GM21576 (cell line): ENCODE results near the gene PDILT.
"Not testable (repeated sequence)": the region's sequence is repeated elsewhere in the genome, so short reads cannot be mapped to it uniquely, and the experiment has no call there.

ENCODE experiments used
- ATAC-seq: cut with Tn5 transposase; IDR thresholded peaks from one replicate; pipeline ENCODE4 v1.9.1; 2021; ENCODE audit warnings: mild to moderate bottlenecking, moderate library complexity; ENCODE audit not compliant: unreplicated experiment

The PDILT gene, protein sequence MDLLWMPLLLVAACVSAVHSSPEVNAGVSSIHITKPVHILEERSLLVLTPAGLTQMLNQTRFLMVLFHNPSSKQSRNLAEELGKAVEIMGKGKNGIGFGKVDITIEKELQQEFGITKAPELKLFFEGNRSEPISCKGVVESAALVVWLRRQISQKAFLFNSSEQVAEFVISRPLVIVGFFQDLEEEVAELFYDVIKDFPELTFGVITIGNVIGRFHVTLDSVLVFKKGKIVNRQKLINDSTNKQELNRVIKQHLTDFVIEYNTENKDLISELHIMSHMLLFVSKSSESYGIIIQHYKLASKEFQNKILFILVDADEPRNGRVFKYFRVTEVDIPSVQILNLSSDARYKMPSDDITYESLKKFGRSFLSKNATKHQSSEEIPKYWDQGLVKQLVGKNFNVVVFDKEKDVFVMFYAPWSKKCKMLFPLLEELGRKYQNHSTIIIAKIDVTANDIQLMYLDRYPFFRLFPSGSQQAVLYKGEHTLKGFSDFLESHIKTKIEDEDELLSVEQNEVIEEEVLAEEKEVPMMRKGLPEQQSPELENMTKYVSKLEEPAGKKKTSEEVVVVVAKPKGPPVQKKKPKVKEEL

DNA sequence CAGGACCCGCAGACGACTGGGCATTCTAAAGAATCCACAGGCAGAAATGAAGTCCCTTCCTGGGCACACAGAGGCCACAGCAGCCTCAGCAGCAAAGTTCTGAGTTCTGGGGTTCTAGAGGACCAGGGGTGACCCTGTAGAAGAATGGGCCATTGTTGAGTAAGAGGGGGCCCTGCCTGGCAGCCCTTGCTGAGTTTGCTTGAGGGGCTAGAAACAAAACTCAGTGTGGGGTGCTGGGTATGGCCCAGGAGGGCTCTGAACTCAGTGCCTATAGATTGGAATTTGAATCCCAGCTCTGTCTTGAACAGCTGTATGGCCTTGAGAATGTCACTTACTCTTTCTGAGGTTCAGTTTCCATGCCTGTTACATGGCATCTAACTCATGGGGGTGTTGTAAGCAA lies at the start of gene PDILT:
Gene PDILT, minus strand, starts transcription at position 101 of the 400 bp plus-strand sequence. CDS start 5,437 bp downstream, outside the sequence.
- ATAC-seq, result no peak

DNA sequence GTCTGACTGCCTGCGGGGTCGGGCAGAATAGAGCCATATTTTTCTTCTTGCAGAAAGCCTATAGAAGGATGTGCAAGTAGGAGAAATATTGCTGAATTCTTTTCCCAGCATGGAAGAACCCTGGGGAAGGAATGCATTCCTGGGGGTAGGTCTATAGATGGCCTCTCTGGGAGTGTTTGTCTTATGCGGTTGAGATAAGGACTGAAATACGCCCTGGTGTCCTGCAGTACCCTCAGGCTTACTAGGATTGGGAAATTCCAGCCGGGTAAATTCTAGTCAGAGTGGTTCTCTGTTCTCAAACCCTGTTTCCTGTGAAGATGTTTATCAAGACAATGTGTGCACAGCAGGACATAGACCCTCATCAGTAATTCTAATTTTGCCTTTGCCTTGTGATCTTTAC lies 49.1 kb upstream of the PDILT start:
- ATAC-seq, result not testable (repeated sequence)

DNA sequence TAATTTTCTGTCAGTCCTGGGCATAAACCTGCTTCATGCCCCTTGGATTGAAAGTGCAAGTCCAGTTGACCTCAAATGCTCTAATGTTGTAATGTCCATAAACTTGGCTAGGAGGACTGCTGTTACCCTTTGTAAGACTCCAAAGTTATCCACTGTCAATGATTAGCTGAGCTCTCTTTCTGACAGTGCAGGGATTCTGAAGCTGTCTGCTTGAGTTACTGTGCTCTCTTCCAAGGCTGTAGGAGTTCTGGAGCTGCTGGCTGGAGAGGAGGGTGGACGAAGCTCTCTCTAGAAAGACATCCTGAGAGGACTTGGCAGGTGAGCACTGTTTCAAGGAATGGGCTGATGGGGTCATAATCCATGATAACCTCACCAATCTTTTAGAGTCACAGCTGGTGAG lies 46.8 kb upstream of the PDILT start, which contains the start of gene ACSM2A:
Gene ACSM2A, plus strand, starts transcription at position 158 of the 400 bp plus-strand sequence. CDS start 8,594 bp downstream, outside the sequence.
- not testable (repeated sequence) for ATAC-seq

DNA sequence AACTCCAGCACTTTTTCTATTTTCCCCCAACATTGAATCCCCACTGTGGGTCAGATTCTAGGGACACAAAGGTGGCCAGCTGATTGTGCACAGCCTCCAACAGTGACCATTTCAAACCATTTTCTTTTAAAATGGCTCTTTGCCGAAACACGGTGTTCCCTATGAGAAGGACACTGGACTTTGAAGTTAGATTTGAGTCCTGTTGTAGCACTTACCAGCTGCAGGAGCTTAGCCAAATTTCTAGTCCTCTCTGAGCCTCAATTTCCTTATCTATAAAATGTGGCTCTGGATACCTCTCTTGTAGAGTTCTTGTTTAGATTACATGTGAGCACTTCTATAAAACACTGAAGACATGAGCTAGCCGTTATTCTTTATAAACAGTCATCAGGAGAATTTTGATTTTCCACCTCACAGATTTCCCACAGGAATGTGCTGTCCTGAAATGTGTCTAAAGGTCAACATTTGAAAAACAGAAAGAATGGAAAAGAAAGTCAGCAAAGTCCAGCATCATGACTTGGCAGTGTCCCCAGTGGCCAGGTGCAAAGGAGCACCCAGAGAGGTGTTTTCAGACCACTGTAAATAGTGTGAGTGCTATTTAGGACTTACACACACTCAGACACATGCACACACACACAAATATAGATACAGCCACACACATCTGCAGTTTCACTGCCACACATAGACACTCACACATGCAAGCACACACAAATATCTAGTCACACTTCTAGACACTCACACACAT lies 42.3 kb upstream of the PDILT start:
- not testable (repeated sequence) for ATAC-seq

DNA sequence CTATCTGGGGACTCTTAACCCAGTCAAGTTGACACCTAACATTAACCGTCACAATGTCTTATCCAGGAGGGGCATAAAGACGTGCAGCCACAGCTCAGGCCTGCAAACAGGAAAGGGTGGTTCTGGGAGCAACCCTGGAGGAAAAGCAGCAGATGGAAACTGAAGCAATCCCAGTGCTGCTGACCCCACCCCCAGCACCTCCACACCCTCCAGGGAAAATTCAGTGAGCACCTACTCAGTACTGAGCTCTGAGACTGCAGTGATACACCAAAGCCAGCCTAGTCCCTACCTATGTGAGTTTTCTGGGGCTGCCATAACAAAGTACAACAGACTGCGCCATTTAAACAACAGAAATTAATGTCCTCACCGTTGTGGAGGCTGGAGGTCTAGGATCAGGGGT lies 37.3 kb upstream of the PDILT start:
- ATAC-seq, result not testable (repeated sequence)

DNA sequence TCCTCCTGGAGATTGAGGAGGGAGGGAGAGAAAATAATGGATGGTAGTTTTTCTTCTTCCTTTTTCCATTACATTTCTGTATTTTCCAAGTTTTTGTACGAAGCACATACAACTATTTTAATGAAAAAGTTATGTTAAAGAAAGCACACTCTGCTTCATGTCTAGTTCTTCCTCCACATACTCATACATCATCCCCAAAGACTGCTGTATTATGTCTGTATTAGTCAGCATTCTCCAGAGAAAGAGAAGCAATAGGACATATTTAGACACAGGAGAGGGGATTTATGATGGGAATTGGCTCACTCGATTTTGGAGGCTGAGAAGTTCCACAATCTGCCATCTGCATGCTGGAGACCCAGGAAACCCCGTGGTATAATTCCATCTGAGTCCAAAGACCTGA lies 36.7 kb upstream of the PDILT start:
- no peak for ATAC-seq

DNA sequence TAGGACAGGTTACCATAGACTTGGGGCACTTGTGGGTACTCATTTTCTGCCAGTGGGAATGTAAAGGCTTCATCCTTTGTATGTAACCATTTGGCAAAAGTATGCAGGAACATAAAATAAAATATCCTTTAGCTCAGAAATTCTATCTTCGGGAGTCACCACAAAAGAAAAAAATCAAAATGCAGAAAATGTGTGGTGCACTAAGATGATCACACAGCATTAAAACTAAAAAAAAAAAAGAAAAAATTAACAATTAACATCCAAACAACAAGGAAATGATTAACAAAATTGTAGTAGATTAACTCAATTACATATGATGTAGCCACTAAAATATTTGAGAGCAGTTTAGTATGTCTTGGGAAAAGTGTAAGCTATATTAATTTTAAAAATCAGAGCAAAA lies 36.2 kb upstream of the PDILT start:
- ATAC-seq, result not testable (repeated sequence)

DNA sequence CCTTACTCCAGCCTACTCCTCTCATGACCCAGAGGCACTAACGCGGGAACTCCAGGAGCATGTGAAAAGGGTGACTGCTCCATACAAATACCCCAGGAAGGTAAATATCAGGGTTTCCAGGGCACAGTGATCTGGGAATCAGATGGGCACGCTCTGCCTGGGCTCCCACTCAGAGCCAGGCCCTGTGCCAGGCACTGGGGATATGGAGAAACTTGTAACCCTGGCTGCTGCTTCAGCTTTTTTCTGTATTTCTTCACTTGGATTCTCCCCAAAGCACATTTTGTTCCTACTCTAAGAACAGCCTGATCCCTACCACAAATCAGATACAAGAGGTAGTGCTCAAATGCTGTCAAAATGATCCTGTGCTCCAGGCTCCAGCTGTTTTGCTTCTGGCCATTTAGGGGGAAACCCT lies 35.3 kb upstream of the PDILT start:
- not testable (repeated sequence) for ATAC-seq

DNA sequence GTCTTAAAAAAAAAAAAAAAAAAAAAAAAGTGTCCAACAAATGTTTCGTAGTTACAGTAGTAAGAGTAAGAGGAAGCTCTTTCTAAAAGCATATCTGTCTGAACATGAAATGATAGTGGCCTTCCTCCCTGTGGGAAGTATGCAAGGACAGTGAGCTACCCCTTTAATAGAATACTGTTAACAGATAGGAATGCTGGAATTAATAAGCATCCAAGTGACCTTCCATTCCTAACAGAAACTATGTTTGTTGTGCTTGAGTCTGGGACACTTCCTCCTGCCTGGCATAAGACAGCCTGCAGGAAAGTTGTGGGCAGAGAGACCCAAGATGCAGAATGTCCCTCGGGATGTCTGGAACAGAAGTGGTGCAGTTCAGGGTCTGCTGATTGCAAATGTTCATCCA lies 34.4 kb upstream of the PDILT start:
- not testable (repeated sequence) for ATAC-seq

DNA sequence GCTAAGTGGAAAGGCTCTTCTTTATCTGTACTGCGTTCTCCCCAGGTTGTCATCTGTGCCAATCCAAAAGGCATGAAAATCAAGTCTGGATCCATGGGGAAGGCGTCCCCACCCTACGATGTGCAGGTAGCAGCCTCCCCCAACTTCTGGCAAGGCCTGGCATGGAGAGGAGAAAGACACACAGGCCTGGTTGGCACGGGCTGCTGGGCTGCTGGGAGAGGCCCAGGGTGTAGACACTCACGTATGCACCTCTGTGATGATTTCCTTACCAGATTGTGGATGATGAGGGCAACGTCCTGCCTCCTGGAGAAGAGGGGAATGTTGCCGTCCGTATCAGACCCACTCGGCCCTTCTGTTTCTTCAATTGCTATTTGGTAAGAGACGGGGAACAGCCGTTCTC lies 26.4 kb upstream of the PDILT start:
- no peak for ATAC-seq

DNA sequence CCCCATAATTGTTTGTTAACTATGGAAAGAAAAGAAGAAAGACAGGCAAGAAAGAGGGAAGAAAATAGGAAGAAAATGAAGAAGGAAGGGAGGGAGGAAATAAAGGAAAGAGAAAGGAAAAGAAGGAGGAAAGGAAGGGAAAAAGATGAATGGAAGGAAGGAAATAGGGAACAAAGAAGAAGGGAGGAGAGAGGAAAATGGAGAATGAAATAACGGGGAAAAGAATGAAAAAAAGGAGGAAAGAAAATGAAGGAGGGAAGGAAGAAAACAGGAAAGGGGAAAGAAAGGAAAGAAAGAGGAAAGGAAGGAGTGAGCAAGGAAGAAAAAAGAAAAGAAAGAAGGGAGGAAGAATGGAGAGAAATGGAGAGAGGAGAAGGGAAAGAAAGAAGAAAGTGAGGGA lies 25.9 kb upstream of the PDILT start:
- not testable (repeated sequence) for ATAC-seq

DNA sequence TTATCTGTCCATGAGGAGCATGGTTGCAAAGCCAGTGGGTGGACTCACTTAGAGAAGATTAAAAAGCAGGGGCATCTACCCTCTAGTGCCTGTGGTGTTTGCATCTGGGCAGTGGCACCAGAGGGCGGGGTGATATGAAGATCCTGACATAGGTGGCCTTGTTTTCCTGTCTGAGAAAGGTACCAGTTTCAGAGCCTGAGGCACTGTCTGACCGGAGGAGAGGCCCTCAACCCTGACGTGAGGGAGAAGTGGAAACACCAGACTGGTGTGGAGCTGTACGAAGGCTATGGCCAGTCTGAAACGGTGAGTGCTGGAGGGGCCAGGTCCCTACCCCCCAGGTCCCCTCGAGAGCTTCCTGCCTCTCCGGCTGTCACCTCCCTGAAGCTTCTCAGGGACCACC lies 25.0 kb upstream of the PDILT start:
- not testable (repeated sequence) for ATAC-seq

DNA sequence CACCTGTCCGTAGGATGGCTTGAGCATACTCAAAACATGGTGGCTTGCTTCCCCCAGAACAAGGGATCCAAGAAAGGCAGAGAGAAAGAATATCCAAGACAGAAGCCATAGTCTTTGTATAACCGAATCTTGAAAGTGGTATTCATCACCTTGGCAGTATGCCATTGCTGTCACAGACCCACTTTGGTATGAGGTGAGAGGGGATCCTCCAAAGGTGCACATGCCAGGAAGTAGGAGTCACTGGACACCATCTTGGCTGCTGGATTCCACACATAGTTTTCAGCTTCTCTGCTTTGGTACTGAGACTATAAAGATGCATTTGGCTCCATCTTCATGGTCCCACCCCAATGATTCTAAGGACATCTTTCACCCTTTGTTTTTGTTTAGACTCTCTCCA lies 22.9 kb upstream of the PDILT start:
- ATAC-seq, result not testable (repeated sequence)

DNA sequence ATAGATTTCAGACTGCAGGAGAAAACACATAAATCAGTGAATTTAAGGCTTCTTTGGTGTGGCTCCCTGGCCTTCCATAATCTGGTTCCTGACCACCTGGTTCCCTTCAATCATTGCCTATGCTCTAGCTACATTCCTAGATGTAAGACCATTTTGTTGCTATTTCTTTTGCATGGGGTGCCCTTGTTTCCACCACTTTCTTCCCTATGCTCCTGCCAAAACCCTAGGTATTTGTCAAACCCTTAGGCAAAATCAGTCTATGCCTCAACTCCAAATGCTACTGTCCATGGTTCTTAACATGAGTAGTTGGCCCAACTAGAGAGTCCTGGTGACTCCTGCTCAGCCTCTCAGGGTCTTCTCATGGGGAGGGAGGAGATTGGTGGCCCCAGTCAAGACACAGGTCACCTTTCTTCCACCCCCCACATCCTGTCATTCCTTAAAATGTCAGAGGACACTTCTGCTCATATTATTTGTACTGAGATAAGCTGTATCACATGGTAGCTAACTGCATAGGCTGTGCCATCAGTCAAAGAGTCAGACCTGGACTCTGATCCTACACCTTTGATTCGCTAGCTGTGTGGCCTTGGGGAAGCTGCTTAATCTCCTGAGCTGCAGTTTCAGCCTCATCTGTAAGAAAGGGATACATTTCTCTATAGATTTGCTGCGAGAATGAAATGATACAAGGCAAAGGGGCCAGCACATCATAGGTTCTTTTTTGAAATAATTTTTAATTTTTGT lies 19.8 kb upstream of the PDILT start:
- ATAC-seq, result no peak

DNA sequence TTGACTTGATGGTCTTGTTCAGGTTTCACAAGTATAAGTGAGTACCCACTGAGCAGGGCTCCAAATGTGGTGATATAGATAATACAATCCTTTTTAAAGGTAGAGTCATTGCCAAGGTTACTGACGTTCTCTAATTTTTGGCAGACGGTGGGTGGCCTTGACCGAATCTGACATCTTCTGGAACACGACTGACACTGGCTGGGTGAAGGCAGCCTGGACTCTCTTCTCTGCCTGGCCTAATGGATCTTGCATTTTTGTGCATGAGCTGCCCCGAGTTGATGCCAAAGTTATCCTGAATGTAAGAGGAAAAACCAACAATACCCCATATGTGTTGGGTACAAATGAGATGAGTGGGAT lies 19.2 kb upstream of the PDILT start:
- ATAC-seq, result not testable (repeated sequence)

DNA sequence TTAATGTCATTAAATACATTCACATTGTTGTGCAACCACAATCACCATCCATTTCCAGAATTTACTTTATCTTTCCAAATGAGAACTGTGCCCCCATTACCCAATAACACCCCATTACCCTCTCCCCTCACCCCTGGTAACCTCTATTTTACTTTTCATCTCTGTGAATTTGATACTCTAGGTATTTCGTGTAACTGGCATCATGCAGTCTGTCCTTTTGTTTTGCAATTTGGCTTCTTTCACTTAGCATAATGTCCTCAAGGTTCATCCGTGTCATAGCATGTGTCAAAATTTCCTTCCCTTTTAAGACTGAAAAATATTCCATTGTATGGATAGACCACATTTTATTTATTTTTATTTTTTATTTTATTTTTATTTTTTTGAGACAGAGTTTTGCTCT lies 17.2 kb upstream of the PDILT start:
- not testable (repeated sequence) for ATAC-seq

DNA sequence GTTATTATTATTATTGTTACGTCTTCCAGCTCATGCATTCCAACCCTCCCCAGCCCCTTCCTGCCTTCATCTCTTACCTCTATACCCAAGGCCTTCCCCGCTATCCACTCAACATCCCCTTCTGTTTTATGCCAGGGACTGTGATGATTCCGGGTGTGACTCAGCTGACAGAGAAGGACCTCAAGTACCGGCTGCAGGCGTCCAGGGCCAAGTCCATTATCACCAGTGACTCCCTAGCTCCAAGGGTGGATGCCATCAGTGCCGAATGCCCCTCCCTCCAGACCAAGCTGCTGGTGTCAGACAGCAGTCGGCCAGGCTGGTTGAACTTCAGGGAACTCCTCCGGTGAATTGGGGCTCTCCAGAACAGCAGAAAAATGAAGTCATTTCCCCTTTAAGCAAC lies 14.6 kb upstream of the PDILT start:
- not testable (repeated sequence) for ATAC-seq

DNA sequence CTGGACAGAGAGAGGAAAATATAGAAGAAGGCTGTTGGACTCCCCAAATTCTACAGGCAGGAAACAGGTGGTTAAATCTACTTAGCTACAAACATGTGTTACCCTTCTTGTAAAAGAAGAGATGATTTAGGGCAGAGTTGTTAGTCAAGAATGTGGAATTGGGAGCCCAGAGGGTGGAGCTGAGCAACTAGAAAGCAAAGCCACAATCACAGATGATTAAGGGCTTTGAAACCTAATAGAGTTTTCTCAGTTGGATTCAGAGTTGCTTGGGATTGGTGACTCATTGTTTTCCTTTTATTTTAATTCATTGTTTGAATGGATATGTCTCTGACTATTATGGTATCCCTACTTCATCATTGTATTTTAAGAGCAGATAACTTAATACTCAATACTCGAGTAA lies 11.0 kb upstream of the PDILT start:
- ATAC-seq, result no peak

DNA sequence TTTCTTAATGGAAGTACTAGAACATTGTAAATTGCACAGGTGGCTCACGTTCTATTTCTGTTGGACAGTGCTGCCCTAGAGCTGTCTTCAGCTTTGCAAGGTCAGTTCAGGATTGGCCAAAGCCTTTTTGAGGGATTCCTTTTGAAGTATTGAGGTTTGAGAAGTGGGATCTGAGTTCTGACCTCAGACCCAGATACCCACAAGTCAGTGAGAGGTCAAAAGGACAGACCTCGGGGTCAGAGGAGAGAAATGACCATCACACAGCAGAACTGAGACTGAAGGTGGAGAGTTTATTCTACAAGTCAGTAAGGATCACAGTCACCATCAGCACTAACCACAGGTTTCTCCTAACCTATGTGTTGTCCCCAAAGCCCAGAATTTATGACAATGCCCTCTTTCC lies 6.5 kb upstream of the PDILT start:
- no peak for ATAC-seq

DNA sequence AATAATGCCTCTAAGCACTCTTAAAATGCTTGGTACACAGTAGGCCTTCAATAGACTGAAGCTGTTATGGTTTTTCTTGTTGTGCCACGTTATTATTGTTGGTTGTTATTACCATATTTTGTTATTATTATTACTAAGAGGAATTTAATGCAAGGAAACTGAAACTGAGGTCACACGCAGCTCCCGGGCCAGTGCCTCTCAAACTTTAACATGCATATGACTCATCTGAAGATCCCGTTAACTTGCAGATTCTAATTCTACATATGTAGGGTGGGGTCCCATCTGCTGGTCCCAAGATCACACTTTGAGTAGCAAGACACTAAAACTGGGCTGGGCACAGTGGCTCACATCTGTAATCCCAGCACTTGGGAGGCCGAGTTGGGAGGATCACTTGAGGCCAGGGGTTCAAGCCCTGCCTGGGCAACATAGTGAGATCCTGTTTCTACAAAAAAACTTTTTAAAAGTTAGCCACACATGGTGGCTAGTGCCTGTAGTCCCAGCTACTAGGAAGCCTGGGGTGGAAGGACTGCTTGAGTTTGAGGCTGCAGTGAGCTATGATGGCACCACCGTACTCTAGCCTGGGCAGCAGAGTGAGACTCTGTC lies 5.7 kb upstream of the PDILT start:
- no peak for ATAC-seq
